ENCODE results near the gene LAMB3.

GRCh38 chr1:209634005-209634737 is 18.1 kb downstream of the LAMB3 start:
- TF ChIP-seq, protein P1, sequence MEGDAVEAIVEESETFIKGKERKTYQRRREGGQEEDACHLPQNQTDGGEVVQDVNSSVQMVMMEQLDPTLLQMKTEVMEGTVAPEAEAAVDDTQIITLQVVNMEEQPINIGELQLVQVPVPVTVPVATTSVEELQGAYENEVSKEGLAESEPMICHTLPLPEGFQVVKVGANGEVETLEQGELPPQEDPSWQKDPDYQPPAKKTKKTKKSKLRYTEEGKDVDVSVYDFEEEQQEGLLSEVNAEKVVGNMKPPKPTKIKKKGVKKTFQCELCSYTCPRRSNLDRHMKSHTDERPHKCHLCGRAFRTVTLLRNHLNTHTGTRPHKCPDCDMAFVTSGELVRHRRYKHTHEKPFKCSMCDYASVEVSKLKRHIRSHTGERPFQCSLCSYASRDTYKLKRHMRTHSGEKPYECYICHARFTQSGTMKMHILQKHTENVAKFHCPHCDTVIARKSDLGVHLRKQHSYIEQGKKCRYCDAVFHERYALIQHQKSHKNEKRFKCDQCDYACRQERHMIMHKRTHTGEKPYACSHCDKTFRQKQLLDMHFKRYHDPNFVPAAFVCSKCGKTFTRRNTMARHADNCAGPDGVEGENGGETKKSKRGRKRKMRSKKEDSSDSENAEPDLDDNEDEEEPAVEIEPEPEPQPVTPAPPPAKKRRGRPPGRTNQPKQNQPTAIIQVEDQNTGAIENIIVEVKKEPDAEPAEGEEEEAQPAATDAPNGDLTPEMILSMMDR (IDR thresholded peaks at IDR 0.05), result no peak
- TF ChIP-seq EZH2phosphoT487 (IDR thresholded peaks at IDR 0.05), result no peak
- no peak for TF ChIP-seq EZH2 (IDR thresholded peaks at IDR 0.05)
